A549 (cell line): ENCODE measurements around the gene PRKN. TPM values are rescaled to one million over a fixed set of nuclear protein-coding genes. Genes with fewer than 3 reads are reported as not detected.

Experiments
- ATAC-seq, 2 experiments: fragments of 200-7000 bp in 1 of 2; fragments of >200 bp in 1 of 2; cut with Nextera tagmentation in 1 of 2; cut with Tn5 transposase in 1 of 2; 3 replicates each; pipeline versions ENCODE4 v1.8.0 to v1.9.1; 2018 to 2020; ENCODE audit warnings: mild to moderate bottlenecking in 1 of 2, moderate library complexity in 1 of 2
- CTCF ChIA-PET: fragments of 300-600 bp; sonication (Branson Sonifier 250); formaldehyde crosslinking; extraction: SDS; loops from one replicate; lab custom pipeline; 2021; ENCODE audit warnings: antibody characterized with exemption, inconsistent platforms; lab: Yijun Ruan, JAX
- POLR2A ChIA-PET: fragments of 350-600 bp; formaldehyde crosslinking; extraction: SDS; loops from one replicate; lab custom pipeline; 2021; ENCODE audit warnings: antibody characterized with exemption, inconsistent platforms; lab: Yijun Ruan, JAX
- DNase-seq, 2 experiments: peaks; one replicate each; pipeline versions ENCODE4 v3.0.0 to v3.0.0-alpha.2; 2011 to 2016; ENCODE audit warnings: low read depth in 1 of 2, low spot score in 1 of 2
- FAIRE-seq: peaks from 2 replicates; lab custom pipeline; 2011; peaks lifted over from hg19 to GRCh38; lab: Jason Lieb, UNC
- H3K27ac ChIP-seq, 2 experiments: fragments of >200 bp; sonication (Bioruptor Twin); formaldehyde crosslinking; 3 replicates each; pipeline ENCODE4 v1.5.1; 2016 to 2017
- H3K4me1 ChIP-seq: fragments of >200 bp; sonication (Bioruptor Twin); formaldehyde crosslinking; 3 replicates; pipeline ENCODE4 v1.6.1; 2016
- H3K4me2 ChIP-seq: fragments of >200 bp; sonication (Bioruptor Twin); formaldehyde crosslinking; 3 replicates; pipeline ENCODE4 v1.6.1; 2016
- H3K4me3 ChIP-seq: fragments of >200 bp; sonication (Bioruptor Twin); formaldehyde crosslinking; 3 replicates; pipeline ENCODE4 v1.5.1; 2016
- H3K9me3 ChIP-seq: fragments of >200 bp; sonication (Bioruptor Twin); formaldehyde crosslinking; 3 replicates; pipeline ENCODE4 v1.6.1; 2016
- EHF ChIP-seq: fragments of 250-450 bp; sonication (Bioruptor Pico); IDR thresholded peaks from 2 replicates; pipeline ENCODE4 v1.5.0; 2020; ENCODE audit warnings: mild to moderate bottlenecking
- EP300 ChIP-seq, 2 experiments: fragments of >200 bp; sonication (Bioruptor Twin); formaldehyde crosslinking; IDR thresholded peaks; 2 replicates in 1 of 2; 3 replicates in 1 of 2; pipeline ENCODE4 v1.6.1; 2016 to 2017
- FOSB ChIP-seq: fragments of 250-450 bp; sonication (Bioruptor Pico); IDR thresholded peaks from 2 replicates; pipeline ENCODE4 v1.5.0; 2020; ENCODE audit warnings: mild to moderate bottlenecking, moderate library complexity
- HOXB13 ChIP-seq: fragments of 250-450 bp; sonication (Bioruptor Pico); IDR thresholded peaks from 2 replicates; pipeline ENCODE4 v1.5.0; 2020; ENCODE audit warnings: low read depth, mild to moderate bottlenecking, moderate library complexity
- JUNB ChIP-seq: fragments of >200 bp; sonication (Bioruptor Twin); formaldehyde crosslinking; IDR thresholded peaks from 2 replicates; pipeline ENCODE4 v1.6.1; 2016
- KDM1A ChIP-seq: fragments of 200-600 bp; sonication (generic); IDR thresholded peaks from 2 replicates; pipeline ENCODE4 v1.6.1; 2016; ENCODE audit warnings: low read depth, mild to moderate bottlenecking
- KDM5A ChIP-seq: fragments of 200-600 bp; sonication (generic); IDR thresholded peaks from 2 replicates; pipeline ENCODE4 v1.6.1; 2016; ENCODE audit warnings: antibody characterized with exemption, mild to moderate bottlenecking
- NR3C1 ChIP-seq: fragments of >200 bp; sonication (Bioruptor Twin); formaldehyde crosslinking; IDR thresholded peaks from 3 replicates; pipeline ENCODE4 v1.6.1; 2017
- POLR2AphosphoS2 ChIP-seq: conservative IDR thresholded peaks from 2 replicates; pipeline ENCODE4 v1.6.1; 2012; ENCODE audit warnings: low read length, improper control_type of control experiment, inconsistent platforms
- ZC3H11A ChIP-seq: fragments of 450-650 bp; IDR thresholded peaks from 2 replicates; pipeline ENCODE4 v1.6.1; 2014; ENCODE audit warnings: antibody characterized with exemption, mild to moderate bottlenecking
- ZFP36 ChIP-seq: fragments of 450-650 bp; IDR thresholded peaks from 2 replicates; pipeline ENCODE4 v1.6.1; 2014; ENCODE audit warnings: borderline replicate concordance; ENCODE audit not compliant: partially characterized antibody
- WGBS: methylation state at CpG from one replicate; pipeline ENCODE4 v1.1.6; 2017; ENCODE audit errors: missing lambda C conversion rate; 5-methylcytosine and 5-hydroxymethylcytosine counted together
- polyA plus RNA-seq, 4 experiments: library from polyadenylated mRNA; depleted of rRNA in 3 of 4; stranded (reverse); fragments of >200 nt; fragmentation: RNase III in 1 of 4; extraction: RNeasy Plus Mini Kit Qiagen cat#74134 plus additional on column Dnase treatment in 1 of 4; gene quantifications; 2 replicates in 3 of 4; 3 replicates in 1 of 4; pipeline ENCODE4 v1.2.3, GENCODE V29; 2011 to 2017
- TF ChIP-seq, protein P1 (sequence below): fragments of >200 bp; sonication (Bioruptor Twin); formaldehyde crosslinking; IDR thresholded peaks from 2 replicates; pipeline ENCODE4 v1.6.1; 2016
- TF ChIP-seq, protein P2 (sequence below): IDR thresholded peaks from 2 replicates; pipeline ENCODE4 v1.6.1; 2012
- TF ChIP-seq, protein P3 (sequence below): fragments of 200-600 bp; sonication (generic); IDR thresholded peaks from 2 replicates; pipeline ENCODE4 v1.6.1; 2016; ENCODE audit warnings: antibody characterized with exemption, mild to moderate bottlenecking, moderate library complexity

The PRKN gene
- polyA plus RNA-seq, 2 of the 4 experiments (the other 2 are of a cell fraction): 0.36 to 0.39 TPM

DNA sequence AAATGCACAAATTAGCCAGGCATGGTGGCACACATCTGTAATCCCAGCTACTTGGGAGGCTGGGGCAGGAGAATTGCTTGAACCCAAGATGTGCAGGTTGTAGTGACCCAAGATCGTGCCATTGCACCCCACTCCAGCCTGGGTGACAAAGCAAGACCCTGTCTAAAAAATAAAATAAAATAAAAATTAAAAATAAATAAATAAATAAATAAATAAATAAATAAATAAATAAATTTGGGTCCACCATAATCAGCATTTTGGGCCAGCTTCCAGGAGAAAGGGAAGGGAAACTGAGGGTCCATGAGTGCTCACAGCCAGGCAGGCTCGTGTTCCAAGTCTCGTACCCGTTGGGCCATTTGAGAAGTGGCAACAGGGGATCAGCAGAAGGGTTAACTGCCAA is 1322.1 kb downstream of the PRKN start:
- TF ChIP-seq, protein P1, sequence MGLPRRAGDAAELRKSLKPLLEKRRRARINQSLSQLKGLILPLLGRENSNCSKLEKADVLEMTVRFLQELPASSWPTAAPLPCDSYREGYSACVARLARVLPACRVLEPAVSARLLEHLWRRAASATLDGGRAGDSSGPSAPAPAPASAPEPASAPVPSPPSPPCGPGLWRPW: no peak
- no peak for TF ChIP-seq FOSB (CRISPR knock-in tag)
- peak; percentile 33; the same call in 1 of the 2 replicates for TF ChIP-seq ZC3H11A
- TF ChIP-seq JUNB: no peak
- no peak for TF ChIP-seq POLR2AphosphoS2
- TF ChIP-seq, protein P2, sequence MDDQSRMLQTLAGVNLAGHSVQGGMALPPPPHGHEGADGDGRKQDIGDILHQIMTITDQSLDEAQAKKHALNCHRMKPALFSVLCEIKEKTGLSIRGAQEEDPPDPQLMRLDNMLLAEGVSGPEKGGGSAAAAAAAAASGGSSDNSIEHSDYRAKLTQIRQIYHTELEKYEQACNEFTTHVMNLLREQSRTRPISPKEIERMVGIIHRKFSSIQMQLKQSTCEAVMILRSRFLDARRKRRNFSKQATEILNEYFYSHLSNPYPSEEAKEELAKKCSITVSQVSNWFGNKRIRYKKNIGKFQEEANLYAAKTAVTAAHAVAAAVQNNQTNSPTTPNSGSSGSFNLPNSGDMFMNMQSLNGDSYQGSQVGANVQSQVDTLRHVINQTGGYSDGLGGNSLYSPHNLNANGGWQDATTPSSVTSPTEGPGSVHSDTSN: no peak

DNA sequence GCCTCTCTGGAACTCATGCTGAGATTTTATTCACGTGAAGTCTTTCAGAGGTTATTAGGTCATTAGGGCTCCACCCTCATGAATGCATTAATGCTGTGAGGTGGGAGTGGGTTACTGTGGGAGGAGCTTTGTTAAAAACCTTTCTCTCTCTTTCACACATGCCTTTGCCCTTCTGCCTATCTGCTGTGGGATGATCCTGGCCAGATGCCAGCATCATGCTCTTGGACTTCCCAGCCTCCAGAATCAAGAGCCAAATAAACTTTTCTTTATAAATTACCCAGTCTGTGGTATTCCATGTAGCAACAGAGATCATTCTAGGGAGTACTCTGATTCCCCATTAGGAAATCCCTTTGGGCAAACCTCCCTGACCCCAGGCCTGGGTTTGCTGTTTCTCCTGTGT is 1323.8 kb downstream of the PRKN start:
- TF ChIP-seq KDM5A (no peak), ZFP36 (no peak), JUNB (no peak), HOXB13 (no peak), NR3C1 (no peak), KDM1A (no peak)
- TF ChIP-seq, protein P3, sequence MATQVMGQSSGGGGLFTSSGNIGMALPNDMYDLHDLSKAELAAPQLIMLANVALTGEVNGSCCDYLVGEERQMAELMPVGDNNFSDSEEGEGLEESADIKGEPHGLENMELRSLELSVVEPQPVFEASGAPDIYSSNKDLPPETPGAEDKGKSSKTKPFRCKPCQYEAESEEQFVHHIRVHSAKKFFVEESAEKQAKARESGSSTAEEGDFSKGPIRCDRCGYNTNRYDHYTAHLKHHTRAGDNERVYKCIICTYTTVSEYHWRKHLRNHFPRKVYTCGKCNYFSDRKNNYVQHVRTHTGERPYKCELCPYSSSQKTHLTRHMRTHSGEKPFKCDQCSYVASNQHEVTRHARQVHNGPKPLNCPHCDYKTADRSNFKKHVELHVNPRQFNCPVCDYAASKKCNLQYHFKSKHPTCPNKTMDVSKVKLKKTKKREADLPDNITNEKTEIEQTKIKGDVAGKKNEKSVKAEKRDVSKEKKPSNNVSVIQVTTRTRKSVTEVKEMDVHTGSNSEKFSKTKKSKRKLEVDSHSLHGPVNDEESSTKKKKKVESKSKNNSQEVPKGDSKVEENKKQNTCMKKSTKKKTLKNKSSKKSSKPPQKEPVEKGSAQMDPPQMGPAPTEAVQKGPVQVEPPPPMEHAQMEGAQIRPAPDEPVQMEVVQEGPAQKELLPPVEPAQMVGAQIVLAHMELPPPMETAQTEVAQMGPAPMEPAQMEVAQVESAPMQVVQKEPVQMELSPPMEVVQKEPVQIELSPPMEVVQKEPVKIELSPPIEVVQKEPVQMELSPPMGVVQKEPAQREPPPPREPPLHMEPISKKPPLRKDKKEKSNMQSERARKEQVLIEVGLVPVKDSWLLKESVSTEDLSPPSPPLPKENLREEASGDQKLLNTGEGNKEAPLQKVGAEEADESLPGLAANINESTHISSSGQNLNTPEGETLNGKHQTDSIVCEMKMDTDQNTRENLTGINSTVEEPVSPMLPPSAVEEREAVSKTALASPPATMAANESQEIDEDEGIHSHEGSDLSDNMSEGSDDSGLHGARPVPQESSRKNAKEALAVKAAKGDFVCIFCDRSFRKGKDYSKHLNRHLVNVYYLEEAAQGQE: no peak
- H3K4me3 ChIP-seq: no peak overlapping the region
- H3K9me3 ChIP-seq: peaks cover 12% of the 10 kb centered on the region; the same call in 1 of the 3 replicates
- DNase-seq (no peak), FAIRE-seq (no peak), ATAC-seq (no peak)
- CTCF ChIA-PET: interaction anchor here (1.3 kb wide), 1 partner anchor 10 kb away, joined by 6 read pairs; no protein-coding TSS in a partner anchor
- H3K27ac ChIP-seq: peak overlapping the region in 1 of 2 experiments; percentile 82; a peak in 2 of 6 replicates
- POLR2A ChIA-PET: no interaction called here
- no peak overlapping the region for H3K4me2 ChIP-seq
- peaks cover 13% of the 10 kb centered on the region for H3K4me1 ChIP-seq
- 100% methylated on average over 1 of the region's 1 CpG for WGBS

More for the DNA sequence above, 1322.1 kb downstream of the PRKN start:
- no peak for ATAC-seq
- Histone ChIP-seq H3K4me1 (peaks cover 13% of the 10 kb centered on the region), H3K4me2 (no peak overlapping the region), H3K9me3 (peaks cover 12% of the 10 kb centered on the region; the same call in 1 of the 3 replicates), H3K27ac (peak overlapping the region; percentile 70 to 82; a peak in 3 of 6 replicates), H3K4me3 (no peak overlapping the region)
- DNase-seq: no peak
- ChIA-PET CTCF (interaction anchor here (0.7 to 2.9 kb wide), 2 partner anchors 13 to 93 kb away, joined by 3 to 18 read pairs; no protein-coding TSS in a partner anchor), POLR2A (no interaction called here)
- WGBS: 64% methylated on average over 4 of the region's 4 CpGs
- no peak for FAIRE-seq

DNA sequence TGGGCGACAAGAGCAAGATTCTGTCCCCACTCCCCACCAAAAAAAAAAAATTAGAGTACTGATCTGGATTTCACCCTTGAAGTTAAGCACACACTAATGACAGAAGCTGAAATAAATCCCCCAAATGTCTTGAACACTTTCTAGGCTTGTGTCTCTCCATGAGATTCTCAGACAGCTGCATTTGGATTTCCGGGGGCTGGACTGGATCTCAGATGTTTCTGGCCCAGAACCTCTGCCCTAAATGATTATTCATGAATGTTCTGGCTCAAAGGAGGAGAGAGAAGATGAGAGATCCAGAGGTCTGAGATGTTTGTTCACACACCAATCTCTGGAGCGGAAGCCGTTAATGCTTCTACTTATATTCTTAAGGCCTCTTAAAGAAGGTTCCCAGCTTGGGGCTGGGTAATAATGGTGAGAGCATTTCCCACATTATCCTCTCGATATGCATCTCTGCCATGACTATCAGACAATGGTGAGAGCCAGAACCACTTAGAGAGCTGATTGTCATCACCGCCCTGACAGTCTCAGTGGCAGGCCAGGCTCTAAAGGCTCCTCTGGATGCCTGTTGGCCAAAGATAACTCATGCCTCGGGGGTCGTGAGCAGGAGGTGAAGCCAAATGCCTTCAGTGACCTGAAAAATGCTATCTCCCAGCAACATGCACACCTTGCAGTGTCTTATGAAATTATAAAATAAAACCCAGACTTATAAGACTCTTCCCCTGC is 1325.8 kb downstream of the PRKN start:
- Histone ChIP-seq H3K27ac (0 out of 6 replicates have a peak overlapping the region, but pooled peaks of 1 of the 2 experiments have one; percentile 20), H3K4me2 (no peak overlapping the region), H3K4me3 (no peak overlapping the region), H3K9me3 (peaks cover 12% of the 10 kb centered on the region; the same call in 1 of the 3 replicates), H3K4me1 (peaks cover 6% of the 10 kb centered on the region; the same call in 2 of the 3 replicates)
- ChIA-PET POLR2A (no interaction called here), CTCF (interaction anchor here (0.7 to 1.3 kb wide), 3 partner anchors 16 to 96 kb away, joined by 3 to 6 read pairs (median 3); no protein-coding TSS in a partner anchor)
- DNase-seq: no peak
- FAIRE-seq: no peak
- ATAC-seq: no peak
- TF ChIP-seq EP300 (IDR thresholded peaks at IDR 0.05) (no peak), NR3C1 (no peak), EHF (CRISPR knock-in tag) (no peak)
- TF ChIP-seq, protein P2: no peak
- TF ChIP-seq, protein P3: no peak
- WGBS: 51% methylated on average over 7 of the region's 8 CpGs
